Motor neuron (in vitro differentiated cells): ENCODE results near the gene PUM2. TPM values are rescaled to one million over a fixed set of nuclear protein-coding genes. Genes with fewer than 3 reads are reported as not detected.

ENCODE experiments used
- ATAC-seq, 8 experiments: fragments of 200-7000 bp; cut with Tn5 transposase; replicated peaks in 6 of 8; 2 replicates each; pipeline ENCODE4 v1.8.0; 2021; ENCODE audit warnings: mild to moderate bottlenecking in 8 of 8, moderate library complexity in 8 of 8
- H3K27ac ChIP-seq, 2 donors: fragments of 250-450 bp; sonication (Bioruptor Pico); 2 replicates each; pipeline ENCODE4 v1.9.0; 2021; ENCODE audit warnings: antibody characterized with exemption in 2 of 2, mild to moderate bottlenecking in 2 of 2, moderate library complexity in 1 of 2
- H3K4me1 ChIP-seq, 2 donors: fragments of 250-450 bp; sonication (Bioruptor Pico); replicated peaks in 1 of 2; 2 replicates each; pipeline ENCODE4 v1.6.1; 2021; ENCODE audit warnings: antibody characterized with exemption in 2 of 2, mild to moderate bottlenecking in 2 of 2, moderate library complexity in 1 of 2
- H3K4me3 ChIP-seq, 5 donors: fragments of 250-450 bp; sonication (Bioruptor Pico); 2 replicates each; pipeline ENCODE4 v1.9.0; 2021; ENCODE audit warnings: antibody characterized with exemption in 5 of 5, mild to moderate bottlenecking in 5 of 5, moderate library complexity in 4 of 5
- WGBS, 10 experiments: fragments of 450-650 bp; shearing (Covaris generic); methylation state at CpG; one replicate each; pipeline ENCODE4 v1.0.0; 2022; 5-methylcytosine and 5-hydroxymethylcytosine counted together
- in situ Hi-C, 9 experiments: fragments of 400-800 bp; cut with MboI; loops; one replicate each; pipeline ENCODE4 v1.15.0; 2021; ENCODE audit warnings: low sequenced_read_pairs in 9 of 9, low pct_unique_long_range_greater_than_20kb in 2 of 9; ENCODE audit not compliant: unreplicated experiment in 9 of 9
- total RNA-seq, 8 experiments: library from RNA; unstranded; fragments of 300-600 nt; gene quantifications; 2 replicates each; pipeline versions ENCODE4 v1.2.3 to v1.2.4, GENCODE V29; 2022

Gene PUM2
- total RNA-seq, 8 experiments from 2014 or later, result 26.0 to 79.4 (median 52.7) TPM

GRCh38 chr2:20212871-20213503 lies 137.7 kb downstream of the PUM2 start:
- H3K27ac ChIP-seq, result peak overlapping the region in 1 of 2 donors; percentile 47
- H3K4me1 ChIP-seq, result peaks cover 21 to 24% of the 10 kb centered on the region in 2 donors
- in situ Hi-C loops, result no loop called here
- H3K4me3 ChIP-seq, result no peak overlapping the region
- peak in 5 of 8 experiments; percentile 12 to 20 (median 15) for ATAC-seq
- WGBS, 10 experiments, result 56 to 100% (median 90%) methylated on average over 1 to 8 of the region's 16 CpGs; no CpG with 5 or more reads in 6 of the 10 experiments

- 13 to 63% (median 59%) methylated on average over 1 to 9 of the region's 11 CpGs; no CpG with 5 or more reads in 5 of the 10 experiments for whole genome bisulfite sequencing, 10 experiments
- ATAC-seq, result peak in 7 of 8 experiments; percentile 40 to 97 (median 96)
These were observed 138.2 kb downstream of the PUM2 start for GRCh38 chr2:20212459-20212870.

GRCh38 chr2:20211860-20212458 lies 138.7 kb downstream of the PUM2 start:
- WGBS, 10 experiments, result 20 to 96% (median 89%) methylated on average over 2 to 5 of the region's 14 CpGs; no CpG with 5 or more reads in 6 of the 10 experiments
- in situ Hi-C loops, result no loop called here
- Histone ChIP-seq H3K4me3 (no peak overlapping the region), H3K27ac (peak overlapping the region in 1 of 2 donors; percentile 39), H3K4me1 (peaks cover 21 to 24% of the 10 kb centered on the region in 2 donors)
- ATAC-seq, result peak in 2 of 8 experiments; percentile 6 to 8

More at GRCh38 chr2:20212459-20212870, 138.2 kb downstream of the PUM2 start:
- in situ Hi-C loops, result no loop called here
- H3K27ac ChIP-seq, result peak overlapping the region in 1 of 2 donors; percentile 47
- peaks cover 21 to 24% of the 10 kb centered on the region in 2 donors for H3K4me1 ChIP-seq
- no peak overlapping the region for H3K4me3 ChIP-seq

GRCh38 chr2:20211420-20211819 lies 139.2 kb downstream of the PUM2 start:
- in situ Hi-C loops, result no loop called here
- peaks cover 21 to 24% of the 10 kb centered on the region in 2 donors for H3K4me1 ChIP-seq
- no peak for ATAC-seq
- WGBS, 10 experiments, result 40 to 100% (median 91%) methylated on average over 1 to 3 of the region's 12 CpGs; no CpG with 5 or more reads in 6 of the 10 experiments
- H3K27ac ChIP-seq, result no peak overlapping the region
- no peak overlapping the region for H3K4me3 ChIP-seq

GRCh38 chr2:20210462-20210861 lies 140.2 kb downstream of the PUM2 start:
- Histone ChIP-seq H3K4me3 (no peak overlapping the region), H3K27ac (no peak overlapping the region), H3K4me1 (peaks cover 21 to 24% of the 10 kb centered on the region in 2 donors)
- in situ Hi-C loops, result no loop called here
- WGBS, 10 experiments, result 60 to 100% (median 96%) methylated on average over 1 to 2 of the region's 8 CpGs; no CpG with 5 or more reads in 6 of the 10 experiments
- no peak for ATAC-seq

- in situ Hi-C loops, result no loop called here
- ATAC-seq, result no peak
- no peak overlapping the region for H3K4me3 ChIP-seq
- no peak overlapping the region for H3K27ac ChIP-seq
- 87 to 100% (median 96%) methylated on average over 2 to 9 of the region's 21 CpGs; no CpG with 5 or more reads in 4 of the 10 experiments for WGBS, 10 experiments
- peaks cover 21 to 24% of the 10 kb centered on the region in 2 donors for H3K4me1 ChIP-seq
These were observed 141.1 kb downstream of the PUM2 start for GRCh38 chr2:20209373-20210109.

GRCh38 chr2:20208476-20208859 lies 142.2 kb downstream of the PUM2 start:
- 50 to 100% (median 60%) methylated on average over 1 of the region's 5 CpGs; no CpG with 5 or more reads in 6 of the 10 experiments for WGBS, 10 experiments
- H3K4me3 ChIP-seq, result no peak overlapping the region
- peak in 1 of 8 experiments; percentile 41 for ATAC-seq

GRCh38 chr2:20207051-20207450 lies 143.6 kb downstream of the PUM2 start:
- Histone ChIP-seq H3K4me1 (peaks cover 2 to 5% of the 10 kb centered on the region in 2 donors), H3K27ac (no peak overlapping the region), H3K4me3 (no peak overlapping the region)
- 83 to 100% (median 97%) methylated on average over 1 to 4 of the region's 5 CpGs; no CpG with 5 or more reads in 4 of the 10 experiments for WGBS, 10 experiments
- in situ Hi-C loops, result no loop called here
- no peak for ATAC-seq

More at GRCh38 chr2:20208476-20208859, 142.2 kb downstream of the PUM2 start:
- Histone ChIP-seq H3K27ac (no peak overlapping the region), H3K4me1 (peaks cover 17 to 19% of the 10 kb centered on the region in 2 donors)
- in situ Hi-C loops, result no loop called here

GRCh38 chr2:20205915-20206524 lies 144.6 kb downstream of the PUM2 start:
- no peak overlapping the region for H3K4me3 ChIP-seq
- in situ Hi-C loops, result no loop called here
- peak in 2 of 8 experiments; percentile 12 to 55 for ATAC-seq
- no peaks in the 10 kb centered on the region for H3K4me1 ChIP-seq
- H3K27ac ChIP-seq, result no peak overlapping the region
- WGBS, 10 experiments, result 80% methylated on average over 2 of the region's 10 CpGs; no CpG with 5 or more reads in 9 of the 10 experiments

- no peak overlapping the region for H3K4me3 ChIP-seq
- no peak for ATAC-seq
- no peak overlapping the region for H3K27ac ChIP-seq
- WGBS, 10 experiments, result 75 to 100% (median 90%) methylated on average over 1 to 4 of the region's 7 CpGs; no CpG with 5 or more reads in 6 of the 10 experiments
- in situ Hi-C loops, result no loop called here
- no peaks in the 10 kb centered on the region for H3K4me1 ChIP-seq
These were observed 145.6 kb downstream of the PUM2 start for GRCh38 chr2:20205069-20205468.

- Histone ChIP-seq H3K4me1 (peaks cover 9% of the 10 kb centered on the region in 2 donors), H3K4me3 (no peak overlapping the region), H3K27ac (no peak overlapping the region)
- ATAC-seq, result no peak
- WGBS, 10 experiments, result 89 to 100% (median 100%) methylated on average over 1 to 5 of the region's 17 CpGs; no CpG with 5 or more reads in 4 of the 10 experiments
- in situ Hi-C loops, result no loop called here
These were observed 147.0 kb downstream of the PUM2 start for GRCh38 chr2:20203521-20204225.

- Histone ChIP-seq H3K27ac (no peak overlapping the region), H3K4me1 (peaks cover 15% of the 10 kb centered on the region in 2 donors), H3K4me3 (no peak overlapping the region)
- 100% methylated on average over 1 to 3 of the region's 10 CpGs; no CpG with 5 or more reads in 7 of the 10 experiments for WGBS, 10 experiments
- in situ Hi-C loops, result no loop called here
- no peak for ATAC-seq
These were observed 147.6 kb downstream of the PUM2 start for GRCh38 chr2:20203072-20203471.
